Sciatic nerve (tissue), 2 donors: Measurements from ENCODE around the gene LHX6. TPM values are rescaled to one million over a fixed set of nuclear protein-coding genes. Genes with fewer than 3 reads are reported as not detected.

Source experiments
- ATAC-seq: fragments of 200-7000 bp; cut with Tn5 transposase; one replicate; pipeline ENCODE4 v1.9.1; 2020; ENCODE audit warnings: mild to moderate bottlenecking, moderate library complexity
- DNase-seq: peaks from one replicate; pipeline ENCODE4 v3.0.0-alpha.2; 2020; ENCODE audit warnings: low spot score
- intact Hi-C: fragments of 100-400 bp; cut with DNase I; formaldehyde crosslinking; loops from one replicate; pipeline ENCODE4 v1.14.2; 2022
- total RNA-seq: library from RNA; stranded (reverse); fragmentation: NEBNext Ultra II Directional; extraction: Animal tissue kit (Norgen Biotek cat#: 25700); gene quantifications from one replicate; pipeline ENCODE4 v1.2.1, GENCODE V29; 2021
- donor health status: DM: no; HTN: no; CAD: no.
- donor health status: DM: no; HTN: no; CAD: no.

LHX6 gene
- total RNA-seq, 1 donor from 2014 or later = 11.5 TPM

DNA sequence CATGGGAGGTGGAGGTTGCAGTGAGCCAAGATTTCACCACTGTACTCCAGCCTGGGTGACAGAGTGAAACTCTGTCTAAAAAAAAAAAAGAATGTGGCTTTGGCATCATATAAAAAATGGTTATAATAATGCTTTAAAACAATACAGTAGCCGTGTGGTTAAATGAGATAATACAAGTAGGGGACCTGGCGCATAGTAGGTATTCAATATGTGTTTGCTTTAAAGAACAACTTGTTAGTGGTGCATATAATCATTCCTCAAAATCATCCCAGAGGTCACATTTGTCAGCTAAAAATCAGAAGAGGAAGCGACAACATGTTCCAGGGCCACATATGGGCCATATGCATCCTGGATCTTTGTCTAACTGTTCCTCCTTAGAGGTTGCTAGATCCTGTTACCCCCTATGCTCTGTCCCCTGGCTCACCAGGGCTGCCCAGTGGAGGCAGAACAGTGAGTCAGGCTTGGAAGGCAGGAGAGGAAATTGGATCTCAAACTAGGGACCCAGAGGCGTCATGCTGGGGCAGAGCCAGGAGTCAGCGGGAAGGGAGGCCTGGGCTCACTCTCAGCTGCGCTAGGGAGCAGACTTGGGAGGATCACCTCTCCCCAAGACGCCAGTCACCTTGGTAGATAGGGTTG, 27.7 kb downstream of the LHX6 start:
- intact Hi-C loops = loop anchor here (2.0 kb wide), 1 partner anchor 72 kb away; no protein-coding TSS in a partner anchor
- DNase-seq (no peak), ATAC-seq (no peak)

DNA sequence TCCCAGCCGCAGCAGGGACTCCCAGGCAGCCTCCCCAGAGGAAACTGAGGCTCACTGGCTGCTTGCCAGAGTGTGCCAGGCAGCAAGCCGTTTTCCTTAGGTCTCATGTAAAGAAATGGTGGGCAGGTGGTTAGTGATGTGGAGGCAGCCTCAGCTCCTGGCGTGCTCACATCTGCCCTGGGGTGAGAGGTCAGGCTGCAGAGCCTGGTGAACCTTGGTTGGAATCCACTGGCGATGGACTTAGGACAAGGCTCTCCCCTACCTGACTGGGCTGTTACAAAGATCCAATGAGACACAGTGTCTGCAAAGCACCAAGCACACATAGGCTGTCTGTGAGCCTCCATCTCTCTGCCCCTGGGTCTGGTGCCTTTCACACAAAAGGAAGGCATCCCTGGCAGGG, 30.9 kb downstream of the LHX6 start:
- intact Hi-C loops = no loop called here
- DNase-seq (no peak), ATAC-seq (no peak)

DNA sequence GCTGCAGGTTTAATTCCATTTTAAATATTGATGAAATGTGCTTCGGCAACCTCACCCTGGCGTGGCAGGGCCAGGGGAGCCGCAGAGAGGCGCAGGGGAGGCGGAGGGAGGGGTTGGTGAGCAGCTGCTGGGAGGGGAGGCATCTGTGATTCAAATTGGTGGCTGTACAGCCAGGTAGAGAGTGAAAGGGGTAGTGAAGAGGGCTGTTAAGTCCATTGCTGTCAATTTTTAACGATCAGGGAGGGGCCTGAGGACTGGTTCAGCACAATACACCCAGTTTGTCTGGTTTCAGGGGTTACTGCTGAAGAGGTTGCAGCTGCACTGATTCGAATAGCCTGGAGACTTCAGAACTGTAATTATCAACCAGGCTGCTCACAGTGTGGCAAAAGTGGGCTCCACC, 31.3 kb downstream of the LHX6 start:
- DNase-seq (no peak), ATAC-seq (no peak)

GRCh38 chr9:122195875-122196274, 32.9 kb downstream of the LHX6 start:
- intact Hi-C loops = no loop called here
- DNase-seq = no peak
- no peak for ATAC-seq

More for the DNA sequence above, 31.3 kb downstream of the LHX6 start:
- intact Hi-C loops = no loop called here

DNA sequence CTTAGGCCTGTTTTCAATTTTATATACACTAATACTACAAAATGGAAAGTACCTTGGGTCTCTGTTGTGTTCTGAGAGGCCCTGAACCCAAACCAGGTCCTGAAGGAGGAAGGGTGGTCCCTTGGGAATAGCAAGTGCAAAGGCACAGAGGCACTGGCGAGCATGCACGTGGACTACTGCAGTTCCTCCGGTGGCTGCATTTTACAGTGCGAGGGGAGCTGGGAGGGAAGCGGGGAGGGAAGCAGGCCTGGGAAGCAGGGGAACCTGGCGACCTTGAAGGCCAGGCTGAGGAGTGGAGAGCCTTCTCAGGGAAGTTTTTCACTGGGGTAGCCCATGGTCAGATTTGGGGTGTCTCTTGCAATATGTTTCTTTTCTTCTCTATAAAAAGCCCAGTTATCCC, 35.1 kb downstream of the LHX6 start:
- DNase-seq = no peak
- intact Hi-C loops = no loop called here
- ATAC-seq = no peak

DNA sequence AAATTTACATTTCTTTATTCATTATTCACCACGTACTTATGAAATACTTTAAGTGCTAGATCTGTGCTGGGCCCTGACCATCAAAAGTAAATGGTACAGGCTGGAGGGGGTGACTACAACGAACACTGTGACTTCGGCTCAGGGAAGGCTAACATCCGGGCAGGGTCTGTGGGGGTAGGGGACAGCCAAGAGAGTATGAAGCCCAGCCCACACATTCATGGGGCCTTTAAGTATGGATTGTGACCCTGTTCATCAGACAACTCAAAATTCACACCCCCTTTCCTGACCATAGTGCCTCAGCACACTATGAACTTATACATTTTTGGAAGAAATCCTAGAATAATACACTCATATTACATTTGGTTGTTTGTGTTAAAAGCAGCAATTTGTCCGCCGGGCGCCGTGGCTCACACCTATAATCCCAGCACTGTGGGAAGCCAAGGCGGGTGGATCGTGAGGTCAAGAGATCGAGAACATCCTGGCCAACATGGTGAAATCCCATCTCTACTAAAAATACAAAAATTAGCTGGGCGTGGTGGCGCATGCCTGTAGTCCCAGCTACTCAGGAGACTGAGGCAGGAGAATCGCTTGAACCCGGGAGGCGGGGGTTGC, 35.7 kb downstream of the LHX6 start:
- intact Hi-C loops = no loop called here
- DNase-seq (no peak), ATAC-seq (no peak)

DNA sequence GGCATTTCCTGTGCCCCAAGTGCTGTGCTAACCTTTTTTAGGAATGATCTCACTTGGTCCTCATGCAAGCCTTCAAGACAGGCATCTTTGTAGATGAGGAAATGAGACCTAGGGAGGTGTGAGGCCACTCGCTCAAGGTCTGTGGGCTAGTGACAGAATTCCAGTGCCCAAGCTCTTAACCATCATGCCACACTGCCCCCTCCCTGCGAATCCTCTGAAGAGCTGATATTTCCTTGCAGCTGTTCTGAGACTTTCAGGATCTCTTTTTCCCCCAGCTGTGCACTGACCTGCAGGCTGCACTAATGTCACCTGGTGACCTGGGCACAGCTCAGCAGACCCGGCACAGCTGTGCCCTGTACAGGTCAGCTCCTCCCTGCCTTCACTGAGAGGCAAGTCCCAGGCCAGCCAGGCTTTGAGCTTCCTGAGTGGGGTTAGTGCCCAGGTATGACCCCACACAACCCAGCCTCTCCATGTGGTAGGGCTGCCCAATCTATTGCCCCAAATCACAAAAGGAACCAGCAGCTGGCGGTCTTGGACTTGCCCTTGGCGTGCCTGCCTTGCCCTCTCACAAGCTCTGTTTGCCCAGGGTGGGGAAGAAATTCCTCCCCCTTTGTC, 36.4 kb downstream of the LHX6 start:
- DNase-seq = no peak
- ATAC-seq = no peak
- intact Hi-C loops = no loop called here

- DNase-seq (no peak), ATAC-seq (no peak)
- intact Hi-C loops = no loop called here
Observed at GRCh38 chr9:122191584-122191983, 37.2 kb downstream of the LHX6 start.

DNA sequence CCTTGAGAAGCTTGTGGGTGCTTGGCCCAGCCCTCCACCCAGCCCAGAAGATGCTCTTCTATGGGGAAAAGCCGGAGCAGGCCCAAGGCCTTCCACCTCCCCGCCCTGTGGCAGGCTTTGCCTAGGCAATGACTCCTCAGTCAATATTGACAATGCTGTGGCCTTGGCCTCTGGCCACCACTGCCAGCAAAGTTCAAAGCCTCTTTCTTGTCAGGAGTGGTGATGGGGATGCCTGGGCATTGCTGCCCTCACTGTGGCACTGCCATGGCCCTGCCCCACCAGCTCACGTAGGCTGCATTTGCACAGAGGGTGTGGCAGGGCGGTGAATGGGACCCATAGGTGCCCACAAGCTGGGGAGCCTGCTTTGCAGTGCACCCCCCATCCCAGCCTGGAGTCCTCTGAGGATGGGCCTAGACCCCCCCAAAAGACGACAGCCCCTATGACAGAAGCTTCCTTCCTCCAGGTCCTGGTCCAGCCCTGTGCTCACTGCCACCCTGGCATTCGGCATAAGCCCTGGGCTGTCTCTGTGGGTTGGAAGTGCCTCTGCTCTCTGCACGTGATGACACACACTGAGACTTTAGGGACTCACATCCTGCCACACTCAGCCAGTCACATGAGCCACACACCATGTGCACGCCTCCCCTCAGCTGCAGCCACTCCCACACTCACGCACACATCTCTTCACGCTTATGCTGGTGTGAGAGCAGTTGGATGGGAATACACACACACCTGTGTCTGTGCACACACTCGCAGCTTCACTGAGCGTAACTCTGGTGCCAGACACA, 38.0 kb downstream of the LHX6 start:
- ATAC-seq (no peak), DNase-seq (no peak)
- intact Hi-C loops = no loop called here

- no peak for ATAC-seq
- intact Hi-C loops = no loop called here
- DNase-seq = no peak
Observed at GRCh38 chr9:122188369-122188768, 40.4 kb downstream of the LHX6 start.

DNA sequence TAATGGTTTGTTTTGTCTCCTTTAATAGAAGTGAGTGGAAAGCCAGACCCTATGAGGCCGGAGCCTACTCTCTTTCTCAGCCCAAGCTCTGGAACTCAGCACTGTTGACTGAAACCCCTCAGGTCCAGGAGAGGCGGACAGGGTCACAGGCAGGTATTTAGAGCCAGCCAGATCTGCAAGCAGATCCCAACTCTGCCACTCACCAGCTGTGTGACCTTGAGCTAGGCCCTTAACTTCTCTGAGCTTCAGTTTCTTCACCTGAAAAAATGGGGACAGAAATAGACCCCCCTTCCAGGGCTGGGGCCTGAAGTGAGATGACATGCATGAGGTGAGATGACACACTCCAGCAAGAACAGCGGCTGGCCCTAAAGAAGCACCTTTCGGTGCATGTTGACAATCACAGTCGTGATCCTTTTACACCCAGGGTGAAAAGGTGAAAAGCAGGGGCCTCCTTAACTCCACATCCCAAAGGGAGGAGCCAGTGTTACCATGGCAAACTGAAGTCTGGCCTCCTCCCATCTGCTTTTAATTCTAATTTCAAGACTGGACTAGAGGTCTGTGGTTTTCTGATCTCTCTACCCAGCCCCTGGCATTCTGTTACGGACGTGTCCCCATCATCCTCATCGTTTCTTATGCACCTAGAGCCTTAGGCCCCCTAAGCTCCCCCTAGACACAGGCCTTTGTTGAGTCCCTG, 41.8 kb downstream of the LHX6 start:
- DNase-seq = no peak
- intact Hi-C loops = no loop called here

GRCh38 chr9:122186301-122186700, 42.5 kb downstream of the LHX6 start:
- DNase-seq = no peak
- no peak for ATAC-seq
- intact Hi-C loops = no loop called here

More for the DNA sequence above, 41.8 kb downstream of the LHX6 start:
- no peak for ATAC-seq

- ATAC-seq = no peak
- no peak for DNase-seq
- intact Hi-C loops = no loop called here
Observed at GRCh38 chr9:122184551-122184950, 44.2 kb downstream of the LHX6 start.

- intact Hi-C loops = no loop called here
- no peak for ATAC-seq
- DNase-seq = no peak
Observed at GRCh38 chr9:122183501-122183900, 45.3 kb downstream of the LHX6 start.

GRCh38 chr9:122180633-122181032, 48.1 kb downstream of the LHX6 start:
- DNase-seq (no peak), ATAC-seq (no peak)
- intact Hi-C loops = no loop called here

DNA sequence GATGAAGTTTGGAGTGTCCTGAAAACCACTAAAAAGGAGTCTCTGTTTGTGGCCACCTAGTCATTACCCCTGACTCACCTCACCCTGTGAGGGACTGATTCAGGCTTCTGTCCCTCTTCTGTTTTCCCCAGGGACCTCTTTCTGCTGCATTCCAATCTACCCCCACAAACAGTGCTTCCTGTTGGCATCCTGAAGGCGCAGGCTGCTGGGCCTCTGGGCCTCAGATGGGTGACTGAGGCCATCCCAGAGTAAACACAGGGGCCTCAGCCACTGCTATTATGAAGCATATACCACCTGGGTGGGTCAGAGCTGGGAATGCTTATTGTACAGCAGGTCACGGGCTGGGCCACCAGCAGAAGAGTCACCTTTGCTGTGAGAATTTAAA, 49.1 kb downstream of the LHX6 start:
- no peak for ATAC-seq
- intact Hi-C loops = no loop called here

DNA sequence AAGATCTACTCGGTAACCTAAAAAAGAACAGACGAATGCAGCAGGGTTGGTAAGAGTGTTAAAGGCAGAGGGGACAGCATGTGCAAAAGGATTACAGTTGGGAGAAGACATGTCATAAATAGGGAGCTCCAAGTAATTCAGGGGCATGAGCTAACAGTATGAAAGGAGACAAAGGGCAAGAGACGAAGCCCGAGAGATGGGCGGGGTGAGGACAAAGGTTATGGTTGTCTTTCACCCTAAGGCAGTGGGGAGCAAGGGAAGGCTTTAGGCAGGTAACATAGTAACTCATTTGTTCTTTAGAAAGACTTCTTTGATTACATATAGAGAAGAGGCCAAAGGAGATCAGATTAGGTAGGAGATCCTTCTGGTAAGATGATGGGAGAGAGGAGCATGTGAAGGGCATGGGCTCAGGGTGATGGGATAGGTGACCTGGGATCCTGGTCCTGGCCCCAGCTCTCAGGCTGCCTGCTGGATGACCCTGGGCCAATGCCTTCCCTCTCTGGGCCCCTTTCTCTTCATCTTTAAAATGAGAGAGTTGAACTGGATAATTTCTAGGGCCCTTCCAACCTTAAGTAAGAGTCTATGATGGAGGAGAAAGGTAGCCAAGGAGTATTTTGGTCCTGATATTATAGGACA, 49.6 kb downstream of the LHX6 start:
- no peak for ATAC-seq
- no peak for DNase-seq
- intact Hi-C loops = no loop called here

More for the DNA sequence above, 49.1 kb downstream of the LHX6 start:
- no peak for DNase-seq

GRCh38 chr9:122176916-122177315, 51.8 kb downstream of the LHX6 start:
- intact Hi-C loops = no loop called here
- DNase-seq = no peak
- ATAC-seq = no peak

GRCh38 chr9:122173670-122174069, 55.1 kb downstream of the LHX6 start:
- DNase-seq (no peak), ATAC-seq (no peak)
- intact Hi-C loops = no loop called here
